Peyer's patch (tissue), 4 donors: ENCODE data around the gene MAP2K2. TPM values are rescaled to one million over a fixed set of nuclear protein-coding genes. Genes with fewer than 3 reads are reported as not detected.

ENCODE experiments used
- DNase-seq, 3 donors: peaks; one replicate each; pipeline ENCODE4 v3.0.0-alpha.2; 2017 to 2019
- H3K27ac ChIP-seq, 4 donors: fragments of 200-600 bp; sonication (generic); one replicate each; pipeline ENCODE4 v1.5.1; 2016 to 2019
- H3K27me3 ChIP-seq, 2 donors: fragments of 200-600 bp; sonication (generic); one replicate each; pipeline ENCODE4 v1.5.1; 2019
- H3K36me3 ChIP-seq, 3 donors: fragments of 200-600 bp; sonication (generic); one replicate each; pipeline ENCODE4 v1.5.1; 2016 to 2019
- H3K4me1 ChIP-seq, 4 donors: fragments of 200-600 bp; sonication (generic); one replicate each; pipeline ENCODE4 v1.5.1; 2016 to 2019
- H3K4me3 ChIP-seq, 4 donors: fragments of 200-600 bp; sonication (generic); 1 replicate in 3 of 4; 2 replicates in 1 of 4; pipeline ENCODE4 v1.5.1; 2016 to 2019; ENCODE audit warnings: mild to moderate bottlenecking in 1 of 4
- H3K9me3 ChIP-seq, 4 donors: fragments of 200-600 bp; sonication (generic); one replicate each; pipeline ENCODE4 v1.5.1; 2016 to 2019; ENCODE audit warnings: mild to moderate bottlenecking in 1 of 4
- CTCF ChIP-seq, 6 experiments: fragments of 450-650 bp in 4 of 6; fragments of 200-600 bp in 2 of 6; sonication (generic) in 1 of 6; IDR thresholded peaks; one replicate each; pipeline ENCODE4 v1.5.1; 2017 to 2019; ENCODE audit warnings: antibody characterized with exemption in 6 of 6, mild to moderate bottlenecking in 3 of 6, moderate library complexity in 1 of 6
- POLR2A ChIP-seq, 2 donors: fragments of 450-650 bp; IDR thresholded peaks; one replicate each; pipeline ENCODE4 v1.5.1; 2017; ENCODE audit warnings: antibody characterized with exemption in 2 of 2, mild to moderate bottlenecking in 2 of 2, moderate library complexity in 2 of 2
- total RNA-seq, 4 donors: library from RNA; depleted of rRNA; stranded (reverse); fragments of >200 nt; gene quantifications; one replicate each; pipeline ENCODE4 v1.1.0, GENCODE V29; 2016

MAP2K2 gene
- total RNA-seq, 4 donors from 2014 or later, result 168 to 283 (median 220) TPM

DNA sequence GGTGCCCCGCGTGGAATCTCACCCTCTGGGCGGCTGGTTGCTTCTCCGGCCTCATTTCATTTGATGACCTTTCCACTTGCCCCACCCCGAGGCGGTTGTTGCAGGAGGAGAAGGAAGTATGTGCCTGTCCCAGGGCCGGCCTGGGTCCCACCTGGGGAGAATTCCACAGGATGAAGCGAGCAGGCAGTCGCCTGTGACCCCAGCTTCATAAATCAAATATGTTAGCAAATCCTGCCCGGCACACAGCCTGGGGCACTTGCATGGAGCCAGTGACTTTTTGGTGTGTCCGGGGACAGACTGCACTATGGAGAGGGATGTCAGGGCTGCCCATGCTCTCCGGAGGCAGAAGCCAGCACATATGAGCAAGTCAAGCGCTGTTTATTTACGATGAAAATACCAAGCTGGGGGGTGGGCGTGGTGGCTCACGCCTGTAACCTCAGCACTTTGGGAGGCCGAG is 37.5 kb downstream of the MAP2K2 start:
- Histone ChIP-seq H3K36me3 (peaks cover 0 to 21% (median 0%) of the 10 kb centered on the region in 3 donors), H3K4me3 (no peak overlapping the region), H3K27me3 (no peaks in the 10 kb centered on the region), H3K9me3 (no peaks in the 10 kb centered on the region), H3K27ac (peak overlapping the region in 3 of 4 donors; percentile 49 to 80 (median 50)), H3K4me1 (peaks cover 8 to 38% (median 16%) of the 10 kb centered on the region in 4 donors)
- TF ChIP-seq CTCF (IDR thresholded peaks at IDR 0.05) (no peak), POLR2A (IDR thresholded peaks at IDR 0.05) (no peak)
- DNase-seq, result peak in 2 of 3 donors; percentile 78 to 79

DNA sequence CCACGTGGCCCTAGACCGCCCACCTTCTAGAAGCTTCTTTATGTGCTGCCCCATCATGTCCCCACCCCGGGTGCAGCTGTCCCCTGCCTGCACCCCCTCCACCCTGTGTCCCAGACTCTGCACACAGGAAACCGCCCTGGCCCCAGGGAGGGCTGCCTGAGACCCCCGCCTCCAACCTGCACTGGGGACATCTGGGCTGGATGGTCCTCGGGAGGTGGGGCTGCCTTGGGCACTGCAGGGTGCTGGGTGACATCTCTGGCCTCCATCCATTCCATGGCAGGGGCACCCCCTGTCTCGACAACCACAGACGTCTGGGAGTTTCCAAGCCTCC is 39.4 kb downstream of the MAP2K2 start:
- no peaks in the 10 kb centered on the region for H3K9me3 ChIP-seq
- H3K36me3 ChIP-seq, result peaks cover 0 to 3% (median 0%) of the 10 kb centered on the region in 3 donors
- peak overlapping the region in 3 of 4 donors; percentile 15 to 45 (median 33) for H3K4me3 ChIP-seq
- H3K27ac ChIP-seq, result peak overlapping the region; percentile 52 to 81 (median 72)
- DNase-seq, result no peak
- TF ChIP-seq CTCF (IDR thresholded peaks at IDR 0.05), result no peak
- no peak for TF ChIP-seq POLR2A (IDR thresholded peaks at IDR 0.05)
- H3K4me1 ChIP-seq, result peaks cover 8 to 38% (median 14%) of the 10 kb centered on the region in 4 donors
- H3K27me3 ChIP-seq, result no peaks in the 10 kb centered on the region

DNA sequence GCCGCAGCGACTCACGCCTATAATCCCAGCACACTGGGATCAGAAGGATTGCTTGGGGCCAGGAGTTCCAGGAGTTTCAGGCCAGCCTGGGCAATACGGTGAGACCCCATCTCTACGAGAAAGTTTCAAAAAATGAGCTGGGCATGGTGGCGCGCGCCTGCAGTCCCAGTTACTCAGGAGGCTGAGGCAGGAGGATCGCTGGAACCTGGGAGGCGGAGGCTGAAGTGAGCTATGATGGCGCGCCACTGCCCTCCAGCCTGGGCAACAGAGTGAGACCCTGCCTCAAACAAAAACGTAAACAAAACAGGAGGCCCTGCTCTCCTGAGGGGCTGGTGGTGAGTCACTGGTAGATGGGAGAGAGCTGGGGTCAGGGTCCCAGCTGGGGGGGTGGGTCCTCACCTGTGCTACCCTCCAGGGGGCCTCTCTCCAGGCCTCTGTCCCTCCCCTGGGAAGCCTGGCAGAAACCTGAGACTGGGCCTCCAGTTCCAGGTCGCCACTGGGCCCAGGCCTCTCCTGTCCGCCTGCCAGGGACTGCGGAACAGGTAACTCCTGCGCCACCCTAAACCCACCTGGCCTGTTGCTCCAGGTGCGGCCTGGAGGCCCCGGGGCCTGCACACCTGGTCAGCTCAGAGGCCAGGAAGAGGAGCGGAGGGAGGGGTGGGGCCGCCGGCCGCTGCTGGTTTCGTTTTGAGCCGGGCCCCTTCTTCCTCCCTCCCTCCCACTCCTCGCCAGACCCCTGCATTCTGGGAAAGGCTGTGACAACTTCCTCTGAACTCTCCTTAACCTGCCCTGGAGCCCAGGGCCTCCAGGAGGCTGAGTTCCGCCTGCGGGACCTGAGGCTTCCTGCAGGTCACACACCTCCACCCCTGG is 40.0 kb downstream of the MAP2K2 start:
- Histone ChIP-seq H3K27ac (peak overlapping the region; percentile 52 to 81 (median 72)), H3K36me3 (no peaks in the 10 kb centered on the region), H3K9me3 (no peaks in the 10 kb centered on the region), H3K27me3 (no peaks in the 10 kb centered on the region), H3K4me3 (peak overlapping the region in 3 of 4 donors; percentile 15 to 45 (median 33)), H3K4me1 (peaks cover 8 to 41% (median 14%) of the 10 kb centered on the region in 4 donors)
- TF ChIP-seq POLR2A (IDR thresholded peaks at IDR 0.05) (no peak), CTCF (IDR thresholded peaks at IDR 0.05) (no peak)
- DNase-seq, result peak; percentile 57 to 79 (median 68)

GRCh38 chr19:4082172-4082571 is 41.8 kb downstream of the MAP2K2 start:
- Histone ChIP-seq H3K4me3 (no peak overlapping the region), H3K27me3 (no peaks in the 10 kb centered on the region), H3K36me3 (no peaks in the 10 kb centered on the region), H3K9me3 (no peaks in the 10 kb centered on the region), H3K4me1 (peaks cover 11 to 48% (median 15%) of the 10 kb centered on the region in 4 donors), H3K27ac (no peak overlapping the region)
- no peak for DNase-seq
- TF ChIP-seq CTCF (IDR thresholded peaks at IDR 0.05) (no peak), POLR2A (IDR thresholded peaks at IDR 0.05) (no peak)

DNA sequence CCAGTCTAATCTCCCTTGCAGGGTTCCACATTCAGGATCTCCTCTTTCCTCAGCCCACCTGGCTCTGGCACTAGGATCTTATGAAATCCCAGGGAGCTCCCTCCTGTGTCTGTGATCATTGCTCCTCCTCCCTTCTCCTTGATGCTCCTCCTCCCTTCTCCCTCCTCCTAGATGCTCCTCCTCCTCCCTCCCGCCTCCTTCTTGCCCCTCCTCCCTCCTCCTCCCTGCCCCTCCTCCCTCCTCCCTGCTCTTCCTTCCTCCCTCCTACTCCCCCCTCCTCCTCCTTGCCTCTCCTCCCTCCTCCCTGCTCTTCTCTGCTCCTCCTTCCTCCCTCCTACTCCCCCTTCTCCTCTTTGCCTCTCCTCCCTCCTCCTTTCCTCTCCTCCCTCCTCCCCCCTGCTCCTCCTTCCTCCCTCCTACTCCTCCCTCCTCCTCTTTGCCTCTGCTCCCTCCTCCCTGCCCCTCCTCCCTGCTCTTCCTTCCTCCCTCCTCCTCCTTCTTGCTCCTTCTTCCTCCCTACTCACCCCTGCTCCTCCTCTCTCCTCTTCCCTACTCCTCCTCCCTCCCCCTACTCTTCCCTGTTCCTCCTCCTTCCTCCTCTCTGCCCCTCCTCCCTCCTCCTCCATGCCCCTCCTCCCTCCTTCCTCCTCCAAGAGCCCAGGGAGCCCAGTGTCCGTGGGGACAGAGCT is 42.3 kb downstream of the MAP2K2 start:
- no peak overlapping the region for H3K4me3 ChIP-seq
- peaks cover 11 to 45% (median 16%) of the 10 kb centered on the region in 4 donors for H3K4me1 ChIP-seq
- no peaks in the 10 kb centered on the region for H3K36me3 ChIP-seq
- no peak overlapping the region for H3K27ac ChIP-seq
- no peak for TF ChIP-seq CTCF (IDR thresholded peaks at IDR 0.05)
- TF ChIP-seq POLR2A (IDR thresholded peaks at IDR 0.05), result no peak
- DNase-seq, result no peak
- no peaks in the 10 kb centered on the region for H3K9me3 ChIP-seq
- H3K27me3 ChIP-seq, result no peaks in the 10 kb centered on the region
